Activated naive CD4-positive, alpha-beta T cell treated with anti-CD3 and anti-CD28 coated beads, Interleukin-2, amount 50 U/mL, for 16 hours (primary cell): ENCODE results near the gene SLC22A24.
"Not testable (repeated sequence)": the region's sequence is repeated elsewhere in the genome, so short reads cannot be mapped to it uniquely, and the experiment has no call there.

ENCODE experiments used
- DNase-seq: peaks from one replicate; pipeline ENCODE4 v3.0.0-alpha.2; 2020

The SLC22A24 gene, protein sequence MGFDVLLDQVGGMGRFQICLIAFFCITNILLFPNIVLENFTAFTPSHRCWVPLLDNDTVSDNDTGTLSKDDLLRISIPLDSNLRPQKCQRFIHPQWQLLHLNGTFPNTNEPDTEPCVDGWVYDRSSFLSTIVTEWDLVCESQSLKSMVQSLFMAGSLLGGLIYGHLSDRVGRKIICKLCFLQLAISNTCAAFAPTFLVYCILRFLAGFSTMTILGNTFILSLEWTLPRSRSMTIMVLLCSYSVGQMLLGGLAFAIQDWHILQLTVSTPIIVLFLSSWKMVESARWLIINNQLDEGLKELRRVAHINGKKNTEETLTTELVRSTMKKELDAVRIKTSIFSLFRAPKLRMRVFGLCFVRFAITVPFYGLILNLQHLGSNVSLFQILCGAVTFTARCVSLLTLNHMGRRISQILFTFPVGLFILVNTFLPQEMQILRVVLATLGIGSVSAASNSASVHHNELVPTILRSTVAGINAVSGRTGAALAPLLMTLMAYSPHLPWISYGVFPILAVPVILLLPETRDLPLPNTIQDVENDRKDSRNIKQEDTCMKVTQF

DNA sequence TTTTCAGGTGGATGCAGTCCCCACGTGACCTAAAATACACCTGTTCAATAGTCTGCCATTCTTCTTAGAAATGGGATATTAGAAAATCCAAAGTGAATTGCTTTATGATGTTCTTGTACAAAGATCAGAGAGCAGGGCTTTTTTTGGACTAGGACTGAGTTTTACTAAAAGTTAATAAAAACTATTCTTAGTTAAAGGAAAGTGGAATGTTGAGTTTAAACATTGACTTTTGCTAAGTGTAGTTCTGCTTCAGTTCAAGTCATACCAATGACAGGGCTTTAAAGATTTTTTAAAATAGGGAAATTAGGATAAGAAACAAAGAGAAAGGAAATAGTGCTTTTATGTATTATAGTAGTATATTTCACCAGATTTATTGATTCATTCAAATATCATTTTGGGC lies at the start of gene SLC22A24:
SLC22A24 (minus strand) TSS at position 101 of the 400 bp plus-strand sequence. CDS start 442 bp downstream, outside the sequence.
- DNase-seq: no peak

GRCh38 chr11:63180536-63180935 lies 36.5 kb upstream of the SLC22A24 start:
- no peak for DNase-seq

DNA sequence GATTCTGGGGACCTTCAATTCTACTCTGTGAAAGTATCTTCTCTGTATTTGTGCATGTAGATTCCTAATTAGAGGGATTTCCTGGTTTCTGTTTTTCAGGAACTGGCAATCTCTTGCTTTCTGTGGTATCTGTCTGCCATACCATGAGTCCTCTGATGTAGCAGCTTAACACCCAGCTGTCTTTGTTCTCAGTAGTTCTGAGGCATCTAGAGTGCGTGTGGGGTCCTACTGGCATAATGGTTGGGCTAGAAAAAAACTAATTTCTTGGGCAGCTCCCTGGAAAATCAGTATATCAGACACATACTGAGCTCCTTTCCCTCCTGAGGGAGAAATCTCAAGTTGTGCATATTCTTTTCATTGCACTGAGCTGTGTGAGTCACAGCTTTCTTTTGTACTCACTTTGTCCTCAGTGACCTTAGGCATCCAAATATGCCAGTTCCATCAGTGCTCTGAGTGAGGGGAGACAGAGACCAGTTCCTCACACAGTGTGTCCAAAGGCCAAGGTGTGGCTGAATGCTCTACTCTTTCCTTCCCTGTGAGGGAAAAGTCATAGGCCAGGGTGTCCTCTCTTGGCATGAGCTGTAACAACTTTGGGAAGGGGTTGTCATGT lies 35.5 kb upstream of the SLC22A24 start:
- DNase-seq: no peak

DNA sequence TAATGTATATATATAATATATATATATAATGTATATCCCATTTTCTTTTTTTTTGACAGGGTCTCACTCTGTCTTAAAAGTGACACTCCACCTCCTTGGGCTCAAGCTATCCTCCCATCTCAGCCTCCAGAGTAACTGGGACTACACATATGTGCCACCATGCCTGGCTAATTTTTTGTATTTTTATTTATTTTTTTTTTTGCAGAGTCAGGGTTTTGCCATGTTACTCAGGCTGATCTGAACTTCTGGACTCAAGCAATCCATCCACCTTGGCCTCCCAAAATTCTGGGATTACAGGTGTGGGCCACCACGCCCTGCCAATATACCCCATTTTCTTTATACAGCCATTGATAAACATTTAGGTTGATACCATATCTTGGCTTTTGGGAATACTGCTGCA lies 33.9 kb upstream of the SLC22A24 start:
- DNase-seq: no peak

DNA sequence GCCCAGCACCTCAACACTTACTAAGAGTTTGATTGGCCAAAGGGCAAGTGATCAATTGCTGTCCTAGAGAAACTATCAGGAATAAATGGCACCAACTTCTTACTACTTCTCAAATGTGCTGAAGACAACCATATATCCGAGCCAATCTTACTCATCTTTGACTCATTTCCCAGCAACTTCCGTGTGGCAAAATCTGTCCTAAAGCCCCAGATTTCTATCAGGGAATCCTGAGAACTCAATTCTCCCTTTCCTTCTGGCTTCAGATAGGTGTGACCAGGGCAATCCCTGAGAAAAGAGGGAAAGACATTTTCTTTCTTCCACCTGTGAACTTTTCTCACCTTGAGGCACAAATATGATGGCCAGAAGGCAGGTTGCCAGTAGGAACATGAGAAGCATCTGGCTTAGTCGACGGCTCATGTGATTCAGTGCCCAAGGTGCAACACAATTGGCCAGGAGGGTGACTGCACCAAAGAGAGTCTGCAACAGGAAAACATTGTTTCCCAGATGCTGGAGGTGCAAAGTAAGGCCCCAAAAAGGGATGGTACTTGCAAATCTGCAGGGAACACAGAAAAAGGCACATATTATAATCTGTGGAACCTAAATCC lies 21.8 kb upstream of the SLC22A24 start:
- DNase-seq: no peak

DNA sequence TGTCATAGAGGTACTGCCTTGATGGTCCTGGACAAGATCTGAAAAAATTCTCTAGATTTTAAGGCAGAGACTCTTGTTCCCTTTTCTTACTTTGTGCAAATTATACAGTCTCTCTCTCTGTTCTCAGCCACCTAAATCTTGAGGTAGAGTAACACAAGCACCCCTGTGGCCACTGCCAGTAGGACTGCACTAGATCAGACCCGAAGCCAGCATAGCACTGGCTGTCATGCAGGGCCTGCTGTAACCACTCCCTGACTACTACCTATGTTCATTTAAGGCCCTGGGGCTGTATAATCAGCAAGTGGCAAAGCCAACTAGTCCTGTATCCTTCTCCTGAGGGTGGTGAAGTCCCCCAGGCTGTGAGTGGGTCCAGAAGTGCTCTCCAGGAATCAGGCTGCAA lies 11.8 kb upstream of the SLC22A24 start:
- DNase-seq: no peak

DNA sequence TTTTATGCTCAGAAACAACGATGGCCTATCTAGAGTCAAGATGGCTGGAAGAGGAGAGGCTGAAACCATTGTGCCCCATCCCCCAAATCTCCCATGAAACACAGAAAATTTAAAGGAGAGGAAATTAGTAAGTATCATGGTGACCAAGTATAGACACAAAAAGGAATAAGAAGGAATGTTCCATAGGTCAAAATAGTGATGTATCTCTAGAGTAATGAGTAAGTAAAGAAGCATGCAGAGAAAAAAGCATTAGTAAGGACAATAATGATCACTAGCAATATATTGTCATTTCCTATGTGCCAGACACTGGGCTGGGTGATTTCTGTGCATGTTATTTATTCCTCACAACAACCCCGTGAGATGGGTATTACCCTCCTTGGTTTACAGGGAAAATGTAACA lies 2.6 kb upstream of the SLC22A24 start:
- DNase-seq: no peak

- no peak for DNase-seq
Observed at GRCh38 chr11:63142459-63142858, 1.6 kb downstream of the SLC22A24 start.

DNA sequence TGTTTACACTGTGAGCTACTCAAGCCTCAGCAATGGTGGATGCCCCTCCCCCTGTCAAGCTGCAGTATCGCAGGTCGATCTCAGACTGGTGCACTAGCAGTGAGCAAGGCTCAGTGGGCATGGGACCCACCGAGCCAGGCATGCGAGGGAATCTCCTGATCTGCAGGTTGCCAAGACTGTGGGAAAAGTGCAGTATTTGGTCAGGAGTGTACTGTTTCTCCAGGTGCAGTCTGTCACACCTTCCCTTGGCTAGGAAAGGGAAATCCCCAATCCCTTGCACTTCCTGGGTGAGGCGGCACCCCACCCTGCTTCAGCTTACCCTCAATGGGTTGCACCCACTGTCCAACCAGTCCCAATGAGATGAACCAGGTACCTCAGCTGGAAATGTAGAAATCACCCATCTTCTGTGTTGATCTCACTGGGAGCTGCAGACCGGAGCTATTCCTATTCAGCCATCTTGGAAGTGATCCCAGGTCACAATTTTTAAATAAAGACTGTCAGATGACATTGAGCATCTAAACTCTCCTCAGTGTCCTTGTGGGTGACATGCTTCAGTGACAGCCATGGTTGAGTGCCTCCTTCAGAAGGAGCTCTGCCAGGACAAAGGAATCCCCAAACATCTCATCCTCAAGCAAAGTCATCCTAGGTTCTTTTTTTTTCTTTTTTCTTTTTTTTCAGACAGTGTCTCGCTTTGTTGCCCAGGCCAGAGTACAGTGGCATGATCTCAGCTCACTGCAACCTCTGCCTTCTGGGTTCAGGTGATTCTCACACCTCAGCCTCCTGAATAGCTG lies 10.8 kb downstream of the SLC22A24 start:
- DNase-seq: no peak

DNA sequence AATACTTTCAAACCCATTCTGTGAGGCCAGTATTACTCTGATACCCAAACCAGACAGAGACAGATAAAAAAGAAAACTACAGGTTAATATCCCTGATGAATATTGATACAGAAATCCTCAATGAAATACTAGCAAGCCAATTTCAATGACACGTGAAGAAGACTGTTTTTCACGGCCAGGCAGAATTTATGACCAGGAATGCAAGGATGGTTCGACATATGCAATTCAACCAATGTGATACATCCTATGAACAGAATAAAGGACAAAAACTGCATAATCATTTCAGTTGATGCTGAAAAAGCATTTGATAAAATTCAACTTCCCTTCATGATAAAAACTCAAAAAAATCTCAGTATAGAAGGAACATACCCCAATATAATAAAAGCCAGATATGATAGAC lies 44.5 kb downstream of the SLC22A24 start:
- no peak for DNase-seq

GRCh38 chr11:63080682-63081081 lies 63.3 kb downstream of the SLC22A24 start:
- no peak for DNase-seq

DNA sequence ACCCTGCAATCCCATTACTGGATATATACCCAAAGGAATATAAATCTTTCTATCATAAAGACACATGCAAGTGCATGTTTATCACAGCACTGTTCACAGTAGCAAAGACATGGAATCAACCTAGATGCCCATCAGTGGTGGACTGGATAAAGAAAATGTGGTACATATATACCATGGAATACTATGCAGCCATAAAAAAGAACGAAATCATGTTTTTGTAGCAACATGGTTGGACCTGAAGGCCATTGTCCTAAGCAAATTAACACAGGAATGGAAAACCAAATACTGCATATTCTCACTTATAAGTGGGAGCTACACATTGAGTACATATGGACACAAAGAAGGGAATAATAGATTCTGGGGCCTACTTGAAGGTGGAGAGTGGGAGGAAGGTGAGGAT lies 97.8 kb downstream of the SLC22A24 start:
- DNase-seq: not testable (repeated sequence)

DNA sequence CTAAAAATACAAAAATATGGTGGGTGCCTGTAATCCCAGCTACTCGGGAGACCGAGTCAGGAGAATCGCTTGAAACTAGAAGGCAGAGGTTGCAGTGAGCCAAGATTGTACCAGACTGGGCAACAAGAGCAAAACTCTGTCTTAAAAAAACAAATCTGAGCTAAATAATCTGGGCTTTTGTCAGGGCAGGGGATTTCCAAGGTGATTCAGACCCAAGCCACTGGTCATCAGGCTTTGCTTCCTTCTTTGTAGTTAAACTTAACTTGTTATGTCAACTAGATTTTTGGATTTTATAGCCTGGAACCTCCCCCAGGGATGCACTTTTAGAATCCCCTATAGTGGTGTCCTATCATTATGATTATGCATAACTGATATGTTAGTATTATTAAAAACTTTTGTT lies 101.4 kb downstream of the SLC22A24 start:
- no peak for DNase-seq

- no peak for DNase-seq
Observed at GRCh38 chr11:63032457-63032856, 111.6 kb downstream of the SLC22A24 start.
